ENCODE measurements around the gene MAFB.

GRCh38 chr20:40726776-40727175 is 37.7 kb upstream of the MAFB start:
- TF ChIP-seq, protein P1, sequence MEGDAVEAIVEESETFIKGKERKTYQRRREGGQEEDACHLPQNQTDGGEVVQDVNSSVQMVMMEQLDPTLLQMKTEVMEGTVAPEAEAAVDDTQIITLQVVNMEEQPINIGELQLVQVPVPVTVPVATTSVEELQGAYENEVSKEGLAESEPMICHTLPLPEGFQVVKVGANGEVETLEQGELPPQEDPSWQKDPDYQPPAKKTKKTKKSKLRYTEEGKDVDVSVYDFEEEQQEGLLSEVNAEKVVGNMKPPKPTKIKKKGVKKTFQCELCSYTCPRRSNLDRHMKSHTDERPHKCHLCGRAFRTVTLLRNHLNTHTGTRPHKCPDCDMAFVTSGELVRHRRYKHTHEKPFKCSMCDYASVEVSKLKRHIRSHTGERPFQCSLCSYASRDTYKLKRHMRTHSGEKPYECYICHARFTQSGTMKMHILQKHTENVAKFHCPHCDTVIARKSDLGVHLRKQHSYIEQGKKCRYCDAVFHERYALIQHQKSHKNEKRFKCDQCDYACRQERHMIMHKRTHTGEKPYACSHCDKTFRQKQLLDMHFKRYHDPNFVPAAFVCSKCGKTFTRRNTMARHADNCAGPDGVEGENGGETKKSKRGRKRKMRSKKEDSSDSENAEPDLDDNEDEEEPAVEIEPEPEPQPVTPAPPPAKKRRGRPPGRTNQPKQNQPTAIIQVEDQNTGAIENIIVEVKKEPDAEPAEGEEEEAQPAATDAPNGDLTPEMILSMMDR (conservative IDR thresholded peaks at IDR 0.05; ENCODE audit: low read length), result no peak
- no peak for TF ChIP-seq EZH2phosphoT487 (IDR thresholded peaks at IDR 0.05; ENCODE audit: borderline replicate concordance, low read depth, low read length)
